ENCODE results near the gene OR5K1.

Gene OR5K1

DNA sequence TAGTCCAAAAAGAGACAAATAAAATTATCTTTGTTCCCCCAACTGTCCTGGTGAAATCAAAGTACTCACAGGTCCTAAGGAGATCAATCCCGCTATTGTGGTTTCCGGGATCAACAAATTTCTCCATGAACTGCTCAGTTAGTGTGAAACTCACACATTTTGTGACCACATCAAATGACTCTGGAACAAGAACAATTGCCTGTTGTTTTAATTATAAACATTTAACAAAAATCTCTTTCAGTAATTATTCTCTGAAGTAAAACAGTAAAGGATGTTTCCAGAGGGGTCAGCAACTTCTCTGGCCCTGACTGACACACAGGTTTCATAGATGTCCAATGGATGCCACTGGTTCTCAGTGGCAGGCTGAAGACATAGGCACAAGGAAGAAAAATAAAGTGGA is 55.8 kb downstream of the OR5K1 start:
- DNase-seq = no peak

DNA sequence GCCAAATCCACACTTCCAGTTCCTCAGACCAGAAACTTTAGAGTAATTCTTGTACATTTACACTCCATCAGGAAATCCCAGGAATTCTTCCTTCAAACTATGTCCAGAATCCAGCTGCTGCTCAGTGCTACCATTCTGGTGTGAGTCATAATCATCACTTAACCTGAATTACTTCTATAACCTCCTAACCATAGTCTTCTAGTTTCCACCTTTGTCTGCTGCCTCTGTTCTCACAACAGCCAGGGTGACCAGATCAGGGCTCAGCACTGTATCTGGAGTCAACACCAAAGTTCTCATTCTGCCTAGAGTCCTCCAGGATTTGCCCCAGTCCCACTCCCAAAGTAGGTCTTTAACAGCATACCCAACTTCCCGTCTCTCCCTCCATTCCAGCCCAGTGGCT is 56.4 kb downstream of the OR5K1 start:
- no peak for DNase-seq

- peak; percentile 8 for DNase-seq
Measured at GRCh38 chr3:98521897-98522543, 59.0 kb downstream of the OR5K1 start.

Data from NCI-H1092 (cell line).